ENCODE data around the gene TMEM231. TPM values are rescaled to one million over a fixed set of nuclear protein-coding genes. Genes with fewer than 3 reads are reported as not detected.
"Not testable (repeated sequence)": the region's sequence is repeated elsewhere in the genome, so short reads cannot be mapped to it uniquely, and the experiment has no call there.

The TMEM231 gene
- total RNA-seq, 1 donor from 2014 or later: 4.7 TPM

DNA sequence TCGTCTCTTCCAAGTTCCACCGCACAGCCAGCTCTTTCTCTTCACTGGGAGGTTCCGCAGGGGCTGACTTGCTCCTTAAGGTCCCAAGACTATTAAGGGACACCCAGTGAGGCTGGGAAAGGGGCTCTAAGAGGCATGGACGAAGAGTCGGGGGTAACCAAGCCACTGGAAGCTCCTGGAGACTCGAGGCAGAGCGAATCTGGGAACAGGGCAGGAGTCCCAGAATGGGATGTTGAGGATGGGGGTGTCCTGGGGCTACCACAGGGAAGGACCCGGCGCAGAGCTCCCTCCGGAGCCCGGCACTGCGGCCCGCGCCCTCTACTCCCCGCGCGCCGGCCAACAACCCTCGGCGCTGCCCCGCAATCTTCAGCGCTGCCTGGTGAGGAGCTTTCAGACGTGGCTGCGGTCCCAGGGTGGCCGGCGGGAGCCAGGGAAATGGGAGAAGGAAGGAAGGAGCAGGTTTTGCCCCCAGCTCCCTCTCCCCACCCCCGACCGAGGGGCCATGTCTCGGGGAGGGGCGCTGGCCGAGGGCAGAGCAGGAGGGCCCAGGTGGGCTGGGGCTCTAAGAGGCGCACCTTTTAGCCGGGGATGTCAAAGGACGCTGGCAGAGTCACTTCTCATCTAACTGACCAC, 20.7 kb downstream of the TMEM231 start:
- Mint-ChIP-seq H3K27me3 (ENCODE audit: insufficient read depth) (peaks cover 2% of the 10 kb centered on the region), H3K4me3 (no peak overlapping the region), H3K27ac (no peak overlapping the region), H3K36me3 (ENCODE audit: low read depth) (no peaks in the 10 kb centered on the region), H3K4me1 (ENCODE audit: low read depth) (peaks cover 4% of the 10 kb centered on the region), H3K9me3 (no peaks in the 10 kb centered on the region)
- intact Hi-C loops (cut with micrococcal nuclease): no loop called here
- no peak for DNase-seq (ENCODE audit: low spot score)

- no peaks in the 10 kb centered on the region for H3K4me1 Mint-ChIP-seq (ENCODE audit: low read depth)
- H3K27ac Mint-ChIP-seq: no peak overlapping the region
- intact Hi-C loops (cut with micrococcal nuclease): no loop called here
- H3K4me3 Mint-ChIP-seq: no peak overlapping the region
- H3K27me3 Mint-ChIP-seq (ENCODE audit: insufficient read depth): peaks cover 2% of the 10 kb centered on the region
- DNase-seq (ENCODE audit: low spot score): no peak
- H3K36me3 Mint-ChIP-seq (ENCODE audit: low read depth): no peaks in the 10 kb centered on the region
- no peaks in the 10 kb centered on the region for H3K9me3 Mint-ChIP-seq
These were observed 21.4 kb downstream of the TMEM231 start for GRCh38 chr16:75534560-75535205.

GRCh38 chr16:75532791-75533190, 23.3 kb downstream of the TMEM231 start:
- peaks cover 2% of the 10 kb centered on the region for H3K27me3 Mint-ChIP-seq (ENCODE audit: insufficient read depth)
- no peak for DNase-seq (ENCODE audit: low spot score)
- intact Hi-C loops (cut with micrococcal nuclease): no loop called here
- H3K27ac Mint-ChIP-seq: no peak overlapping the region
- no peaks in the 10 kb centered on the region for H3K9me3 Mint-ChIP-seq
- no peak overlapping the region for H3K4me3 Mint-ChIP-seq
- H3K36me3 Mint-ChIP-seq (ENCODE audit: low read depth): no peaks in the 10 kb centered on the region
- no peaks in the 10 kb centered on the region for H3K4me1 Mint-ChIP-seq (ENCODE audit: low read depth)

DNA sequence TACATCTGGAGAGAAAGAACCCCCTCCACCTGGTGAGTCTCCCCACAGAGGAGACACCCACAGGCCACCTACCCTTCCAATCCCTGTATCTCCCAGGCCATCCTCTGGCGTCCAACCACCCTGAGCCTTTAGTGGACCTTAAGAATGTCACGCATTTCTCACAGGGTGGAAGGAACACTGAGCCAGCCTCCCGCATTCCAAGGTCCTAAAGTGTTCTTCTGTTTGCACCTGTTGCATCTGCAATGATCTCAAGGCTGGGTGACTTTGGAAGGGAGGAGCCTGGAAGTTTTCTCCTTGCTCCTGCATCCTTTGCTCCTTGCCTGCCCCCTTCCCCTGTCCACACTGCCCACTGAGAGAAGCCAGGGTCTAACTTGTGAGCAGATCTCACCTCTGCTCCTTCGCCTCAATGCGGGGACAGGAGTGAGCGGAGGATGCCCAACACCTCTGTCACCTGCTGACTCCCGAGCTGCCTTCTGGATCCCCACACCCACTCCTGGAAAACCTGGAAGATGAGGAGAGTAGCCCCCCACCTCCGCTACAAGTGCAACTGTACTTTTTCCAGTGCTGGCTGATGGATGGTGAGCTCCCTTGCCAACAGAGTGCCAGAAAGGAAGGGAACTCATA, 23.8 kb downstream of the TMEM231 start:
- no peaks in the 10 kb centered on the region for H3K36me3 Mint-ChIP-seq (ENCODE audit: low read depth)
- H3K9me3 Mint-ChIP-seq: no peaks in the 10 kb centered on the region
- no peaks in the 10 kb centered on the region for H3K4me1 Mint-ChIP-seq (ENCODE audit: low read depth)
- DNase-seq (ENCODE audit: low spot score): no peak
- H3K4me3 Mint-ChIP-seq: no peak overlapping the region
- no peak overlapping the region for H3K27ac Mint-ChIP-seq
- H3K27me3 Mint-ChIP-seq (ENCODE audit: insufficient read depth): peaks cover 2% of the 10 kb centered on the region
- intact Hi-C loops (cut with micrococcal nuclease): no loop called here

DNA sequence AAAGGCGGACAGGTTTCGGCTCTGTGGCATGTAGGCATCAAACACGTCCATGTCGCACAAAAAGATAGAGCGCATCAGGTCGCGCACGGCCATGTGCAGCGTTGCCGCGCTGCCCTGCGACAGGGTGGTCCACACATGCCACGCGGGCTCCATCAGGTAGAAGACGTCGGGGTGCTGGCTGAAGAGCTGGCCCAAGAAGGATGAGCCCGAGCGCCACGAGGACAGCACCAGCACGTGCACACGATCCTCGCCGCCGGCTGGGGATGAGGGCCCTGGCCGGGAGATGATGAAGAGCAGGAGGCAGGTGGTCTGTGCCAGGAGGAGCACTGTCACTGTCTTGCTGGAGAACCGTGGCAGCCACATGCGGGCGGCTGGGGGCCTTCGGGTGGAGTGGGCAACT, 26.1 kb downstream of the TMEM231 start:
- Mint-ChIP-seq H3K27me3 (ENCODE audit: insufficient read depth) (no peaks in the 10 kb centered on the region), H3K9me3 (no peaks in the 10 kb centered on the region), H3K4me1 (ENCODE audit: low read depth) (no peaks in the 10 kb centered on the region), H3K36me3 (ENCODE audit: low read depth) (no peaks in the 10 kb centered on the region), H3K27ac (no peak overlapping the region), H3K4me3 (no peak overlapping the region)
- intact Hi-C loops (cut with micrococcal nuclease): no loop called here
- no peak for DNase-seq (ENCODE audit: low spot score)

GRCh38 chr16:75529056-75529905, 26.8 kb downstream of the TMEM231 start:
- intact Hi-C loops (cut with micrococcal nuclease): no loop called here
- Mint-ChIP-seq H3K9me3 (no peaks in the 10 kb centered on the region), H3K36me3 (ENCODE audit: low read depth) (no peaks in the 10 kb centered on the region), H3K27me3 (ENCODE audit: insufficient read depth) (no peaks in the 10 kb centered on the region), H3K27ac (no peak overlapping the region), H3K4me1 (ENCODE audit: low read depth) (no peaks in the 10 kb centered on the region), H3K4me3 (no peak overlapping the region)
- DNase-seq (ENCODE audit: low spot score): no peak

GRCh38 chr16:75527825-75528299, 28.2 kb downstream of the TMEM231 start:
- H3K36me3 Mint-ChIP-seq (ENCODE audit: low read depth): no peaks in the 10 kb centered on the region
- DNase-seq (ENCODE audit: low spot score): no peak
- no peak overlapping the region for H3K27ac Mint-ChIP-seq
- no peaks in the 10 kb centered on the region for H3K27me3 Mint-ChIP-seq (ENCODE audit: insufficient read depth)
- intact Hi-C loops (cut with micrococcal nuclease): no loop called here
- H3K9me3 Mint-ChIP-seq: no peaks in the 10 kb centered on the region
- no peaks in the 10 kb centered on the region for H3K4me1 Mint-ChIP-seq (ENCODE audit: low read depth)
- H3K4me3 Mint-ChIP-seq: no peak overlapping the region

GRCh38 chr16:75526032-75526790, 29.8 kb downstream of the TMEM231 start:
- no peak for DNase-seq (ENCODE audit: low spot score)
- H3K27ac Mint-ChIP-seq: no peak overlapping the region
- H3K36me3 Mint-ChIP-seq (ENCODE audit: low read depth): no peaks in the 10 kb centered on the region
- no peaks in the 10 kb centered on the region for H3K27me3 Mint-ChIP-seq (ENCODE audit: insufficient read depth)
- no peak overlapping the region for H3K4me3 Mint-ChIP-seq
- no peaks in the 10 kb centered on the region for H3K4me1 Mint-ChIP-seq (ENCODE audit: low read depth)
- no peaks in the 10 kb centered on the region for H3K9me3 Mint-ChIP-seq
- intact Hi-C loops (cut with micrococcal nuclease): no loop called here

- Mint-ChIP-seq H3K4me3 (no peak overlapping the region), H3K9me3 (no peaks in the 10 kb centered on the region), H3K27ac (no peak overlapping the region), H3K36me3 (ENCODE audit: low read depth) (peaks cover 3% of the 10 kb centered on the region), H3K27me3 (ENCODE audit: insufficient read depth) (peaks cover 10% of the 10 kb centered on the region), H3K4me1 (ENCODE audit: low read depth) (peaks cover 5% of the 10 kb centered on the region)
- DNase-seq (ENCODE audit: low spot score): no peak
- intact Hi-C loops (cut with micrococcal nuclease): loop anchor here (5.0 kb wide), 1 partner anchor 912 kb away; the partner anchor contains the start of gene GLG1
These were observed 36.9 kb downstream of the TMEM231 start for GRCh38 chr16:75519175-75519574.

DNA sequence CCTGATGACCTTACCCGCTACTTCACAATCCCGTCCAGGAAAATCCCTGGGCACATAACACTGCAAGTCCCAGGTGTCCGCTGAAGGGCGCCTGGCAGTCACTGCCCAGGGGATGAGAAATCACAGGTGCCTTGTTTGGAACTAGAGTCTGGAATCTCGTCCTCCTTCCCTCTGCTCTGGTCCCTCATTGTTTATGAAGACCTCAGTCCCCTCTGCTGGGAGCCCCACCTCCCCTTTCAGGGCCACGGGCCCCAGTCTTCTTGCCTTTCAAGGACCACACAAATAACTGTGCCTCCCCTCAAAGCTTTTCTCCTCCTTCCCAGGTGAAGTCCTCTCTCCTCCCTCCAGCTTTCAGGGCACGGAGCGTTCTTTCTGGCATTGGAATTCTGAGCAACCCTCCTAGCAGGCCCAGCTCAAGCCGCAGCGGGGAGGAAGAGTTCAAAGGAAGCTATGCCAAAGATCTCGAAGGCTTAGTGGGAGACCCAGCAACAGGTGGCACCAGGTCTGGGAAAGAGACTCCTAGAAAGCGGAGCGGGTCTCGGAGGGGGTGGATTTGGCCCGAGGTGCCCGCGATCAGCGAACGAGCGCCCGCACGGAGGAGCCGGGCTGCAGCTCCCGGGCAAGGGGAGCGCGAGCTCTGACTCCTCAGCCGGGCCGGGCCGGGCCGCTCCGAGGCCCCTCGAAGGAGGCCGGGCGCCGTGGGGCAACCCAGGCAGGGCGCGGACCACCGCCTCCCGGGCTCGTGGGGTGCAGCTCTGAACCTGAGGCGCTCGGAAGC, 39.7 kb downstream of the TMEM231 start:
- not testable (repeated sequence) for H3K4me1 Mint-ChIP-seq (ENCODE audit: low read depth); DNase-seq (ENCODE audit: low spot score); H3K9me3 Mint-ChIP-seq; H3K36me3 Mint-ChIP-seq (ENCODE audit: low read depth)
- Mint-ChIP-seq H3K27ac (peak overlapping the region; percentile 63), H3K4me3 (peak overlapping the region; percentile 80), H3K27me3 (ENCODE audit: insufficient read depth) (peaks cover 12% of the 10 kb centered on the region)
- intact Hi-C loops (cut with micrococcal nuclease): loop anchor here (2.0 to 5.0 kb wide), 2 partner anchors 248 to 909 kb away; partner anchors contain the start of gene GLG1

- Mint-ChIP-seq H3K4me1 (ENCODE audit: low read depth) (peaks cover 5% of the 10 kb centered on the region), H3K27me3 (ENCODE audit: insufficient read depth) (peaks cover 12% of the 10 kb centered on the region), H3K27ac (no peak overlapping the region), H3K36me3 (ENCODE audit: low read depth) (peaks cover 3% of the 10 kb centered on the region), H3K4me3 (no peak overlapping the region), H3K9me3 (no peaks in the 10 kb centered on the region)
- intact Hi-C loops (cut with micrococcal nuclease): no loop called here
- DNase-seq (ENCODE audit: low spot score): no peak
These were observed 41.8 kb downstream of the TMEM231 start for GRCh38 chr16:75514296-75514695.

- no peaks in the 10 kb centered on the region for H3K36me3 Mint-ChIP-seq (ENCODE audit: low read depth)
These were observed 49.5 kb downstream of the TMEM231 start for GRCh38 chr16:75506574-75506973.

More at GRCh38 chr16:75506574-75506973, 49.5 kb downstream of the TMEM231 start:
- Mint-ChIP-seq H3K9me3 (no peaks in the 10 kb centered on the region), H3K27ac (no peak overlapping the region), H3K27me3 (ENCODE audit: insufficient read depth) (peaks cover 12% of the 10 kb centered on the region), H3K4me1 (ENCODE audit: low read depth) (no peaks in the 10 kb centered on the region), H3K4me3 (no peak overlapping the region)
- intact Hi-C loops (cut with micrococcal nuclease): no loop called here
- no peak for DNase-seq (ENCODE audit: low spot score)
